Stimulated activated CD4-positive, alpha-beta T cell treated with anti-CD3 and anti-CD28 coated beads, Interleukin-1b, Interleukin-23, amount 100 ng/mL, for 48 hours (primary cell): ENCODE data around the gene EXOC6B.
"Not testable (repeated sequence)": the region's sequence is repeated elsewhere in the genome, so short reads cannot be mapped to it uniquely, and the experiment has no call there.

Source experiments
- DNase-seq: peaks from one replicate; pipeline ENCODE4 v3.0.0-alpha.2; 2020

The EXOC6B gene

GRCh38 chr2:72538486-72538885 lies 287.3 kb downstream of the EXOC6B start:
- DNase-seq: no peak

GRCh38 chr2:72535586-72535985 lies 290.2 kb downstream of the EXOC6B start:
- DNase-seq: not testable (repeated sequence)

DNA sequence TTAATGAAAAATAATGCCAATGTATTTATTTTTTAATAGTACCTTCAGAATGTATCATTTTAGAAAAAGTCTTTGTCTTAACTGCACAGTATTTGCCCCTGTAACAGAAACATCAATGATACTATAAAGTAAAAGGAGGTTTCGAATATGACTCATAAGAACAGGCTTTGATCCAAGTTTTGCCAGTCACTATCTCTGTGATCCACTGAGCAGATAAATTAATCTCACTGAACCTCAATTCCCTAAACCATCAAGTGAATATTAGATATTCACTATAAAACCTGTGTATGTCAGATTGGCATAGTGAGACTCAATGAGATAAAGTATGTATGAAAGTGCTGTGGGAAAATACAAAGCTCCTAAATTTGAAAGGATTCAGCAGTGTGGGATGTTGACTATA lies 292.1 kb downstream of the EXOC6B start:
- no peak for DNase-seq

- DNase-seq: no peak
Observed at GRCh38 chr2:72527424-72527823, 298.4 kb downstream of the EXOC6B start.

GRCh38 chr2:72526623-72527022 lies 299.2 kb downstream of the EXOC6B start:
- DNase-seq: no peak

DNA sequence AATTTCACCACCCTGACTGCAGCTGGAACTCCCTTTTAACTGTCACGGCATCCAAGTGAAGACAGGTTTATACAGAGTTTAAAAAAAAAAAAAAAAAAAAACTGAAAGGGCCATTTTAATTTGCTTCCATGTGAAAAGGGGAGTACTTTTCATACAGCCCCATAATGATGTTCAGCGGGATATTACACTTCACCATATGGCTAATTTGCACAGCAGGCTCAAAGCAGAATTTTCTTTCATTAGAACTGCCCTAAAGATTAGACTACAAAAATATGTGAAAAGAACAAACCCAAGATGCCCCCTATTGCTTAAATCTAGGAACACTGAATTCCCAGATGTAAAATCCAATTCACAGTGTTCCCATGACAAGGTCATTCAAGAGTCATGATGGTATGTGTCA lies 301.8 kb downstream of the EXOC6B start:
- no peak for DNase-seq

DNA sequence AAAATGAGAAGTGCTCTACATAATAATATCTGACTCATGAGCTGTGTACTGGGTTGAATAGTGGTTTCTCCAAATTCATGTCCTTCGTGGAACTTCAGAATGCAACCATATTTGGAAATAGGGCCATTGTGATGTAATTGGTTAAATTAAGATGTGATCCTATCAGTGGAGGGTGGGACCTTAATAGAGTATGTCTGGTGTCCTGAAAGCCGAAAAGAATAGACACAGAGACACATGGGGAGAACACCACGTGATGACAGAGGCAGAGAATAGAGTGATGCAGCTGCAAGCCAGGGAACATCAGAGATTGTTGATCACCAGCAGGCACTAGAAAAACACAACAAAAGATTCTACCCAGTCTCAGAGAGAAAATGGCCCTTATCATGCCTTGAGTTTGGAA lies 310.1 kb downstream of the EXOC6B start:
- DNase-seq: no peak

DNA sequence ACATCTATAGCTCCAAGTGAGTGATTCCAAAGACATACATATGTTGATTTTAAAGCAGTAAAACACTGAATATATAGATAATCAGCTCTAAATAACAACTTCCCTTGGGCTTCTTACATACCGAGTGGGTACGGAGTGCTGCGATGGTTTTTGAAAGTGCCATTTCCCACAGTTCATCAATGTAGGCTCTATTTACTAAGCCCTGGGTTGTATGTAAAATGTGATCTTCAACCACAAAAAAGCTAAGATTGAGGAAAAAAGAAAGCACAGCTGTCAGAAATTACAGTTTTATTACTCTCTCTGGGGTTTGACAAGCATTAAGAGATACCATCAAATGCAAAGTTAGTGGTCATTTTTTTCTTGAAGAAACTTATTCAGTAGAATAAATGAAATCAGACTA lies 312.8 kb downstream of the EXOC6B start:
- DNase-seq: no peak

GRCh38 chr2:72512376-72512775 lies 313.5 kb downstream of the EXOC6B start:
- no peak for DNase-seq

DNA sequence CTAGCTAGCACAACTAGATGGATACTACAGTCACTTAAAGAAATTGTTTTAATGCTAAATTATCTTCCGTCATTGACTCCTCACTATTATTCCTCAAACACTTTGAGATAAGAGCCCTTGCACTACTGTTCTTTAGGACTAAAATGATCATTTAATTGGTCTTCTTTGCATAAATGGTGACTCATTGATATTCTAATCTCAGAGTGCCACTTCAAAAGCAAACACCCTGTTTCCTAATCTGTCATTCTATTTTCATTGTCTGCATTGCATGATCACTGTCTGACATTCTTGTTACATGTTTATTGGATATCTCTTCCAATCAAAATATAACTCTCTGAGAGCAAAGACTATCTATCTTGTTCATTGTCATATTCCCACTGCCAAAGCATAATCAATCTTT lies 313.9 kb downstream of the EXOC6B start:
- no peak for DNase-seq

GRCh38 chr2:72497763-72498162 lies 328.1 kb downstream of the EXOC6B start:
- DNase-seq: no peak

- no peak for DNase-seq
Observed at GRCh38 chr2:72496479-72496878, 329.4 kb downstream of the EXOC6B start.

DNA sequence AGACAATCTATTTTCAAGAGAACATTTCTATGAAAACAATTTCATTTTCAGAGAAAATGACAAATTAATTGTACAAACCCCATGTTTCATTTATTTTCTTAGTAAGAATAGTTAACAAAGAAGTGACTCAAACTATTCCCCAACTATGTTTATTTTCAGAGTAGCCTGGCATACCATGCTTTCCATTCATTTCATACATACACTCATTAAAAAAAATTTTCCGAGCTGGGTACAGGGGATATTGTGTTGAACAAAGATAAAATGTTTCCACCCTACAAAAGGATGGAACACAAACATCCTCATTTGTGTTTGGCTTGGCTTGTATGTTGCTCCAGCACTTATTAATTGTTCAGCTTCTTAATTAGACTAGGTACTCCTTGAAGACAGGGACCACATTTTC lies 331.4 kb downstream of the EXOC6B start:
- no peak for DNase-seq

DNA sequence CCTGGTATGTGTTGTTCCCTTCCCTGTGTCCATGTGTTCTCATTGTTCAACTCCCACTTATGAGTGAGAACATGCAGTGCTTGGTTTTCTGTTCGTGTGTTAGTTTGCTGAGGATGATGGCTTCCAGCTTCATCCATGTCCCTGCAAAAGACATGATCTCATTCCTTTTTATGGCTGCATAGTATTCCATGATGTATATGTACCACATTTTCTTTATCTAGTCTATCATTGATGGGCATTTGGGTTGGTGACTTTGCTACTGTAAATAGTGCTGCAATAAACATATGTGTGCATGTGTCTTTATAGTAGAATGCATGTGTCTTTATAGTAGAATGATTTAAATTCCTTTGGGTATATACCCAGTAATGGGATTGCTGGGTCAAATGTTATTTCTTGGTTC lies 341.2 kb downstream of the EXOC6B start:
- not testable (repeated sequence) for DNase-seq

DNA sequence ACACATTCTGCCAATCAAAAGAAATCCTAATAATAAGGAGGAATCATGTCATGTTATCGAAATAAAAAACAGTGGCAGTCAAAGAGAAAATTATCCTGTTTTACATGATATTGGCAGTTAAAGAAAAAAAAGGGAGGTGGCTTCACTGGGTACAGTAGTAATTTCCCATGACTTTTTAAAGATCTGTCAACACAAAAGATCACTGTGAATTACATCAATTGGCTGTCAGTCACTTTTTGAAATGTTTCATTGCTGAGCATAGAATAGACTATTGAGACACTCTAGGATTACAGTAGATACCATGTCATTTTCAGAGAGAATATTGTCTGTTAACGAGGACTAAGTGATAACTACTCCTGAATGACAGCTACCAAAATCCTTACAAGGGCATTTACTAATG lies 342.5 kb downstream of the EXOC6B start:
- no peak for DNase-seq

GRCh38 chr2:72475246-72475645 lies 350.6 kb downstream of the EXOC6B start:
- DNase-seq: no peak

DNA sequence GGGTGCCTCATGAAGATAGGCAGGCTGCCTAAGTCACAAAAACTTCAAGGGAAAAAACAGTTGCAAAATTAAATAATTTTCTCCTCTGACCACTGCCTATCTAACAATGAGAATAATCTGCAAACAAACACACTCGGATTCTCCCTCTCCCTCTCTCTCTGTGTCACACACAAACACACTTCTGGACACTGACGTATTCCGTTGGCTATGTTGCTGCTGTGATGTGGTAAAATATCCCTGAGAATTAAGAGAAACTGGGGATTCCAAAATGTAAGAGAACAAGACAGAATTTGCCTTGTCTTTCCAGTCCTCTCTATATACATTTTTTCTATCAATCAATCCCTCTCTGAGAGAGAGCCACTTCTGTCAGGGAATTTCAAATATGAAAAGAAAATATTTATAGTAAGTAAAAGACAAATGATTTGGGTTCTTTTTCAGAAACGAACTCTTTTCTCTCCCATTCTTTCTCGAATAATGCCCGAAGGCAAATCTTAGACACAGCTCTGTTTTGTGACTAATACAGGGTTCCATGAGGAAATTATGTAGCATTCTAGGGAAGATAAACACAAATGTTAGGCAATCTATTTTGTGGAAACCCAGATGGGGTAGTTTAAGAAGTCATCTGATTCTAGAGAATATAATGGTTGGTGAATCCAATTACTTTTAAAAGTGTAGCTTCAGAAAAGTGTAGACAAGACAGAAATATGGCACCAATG lies 367.9 kb downstream of the EXOC6B start:
- DNase-seq: no peak

GRCh38 chr2:72454189-72454588 lies 371.6 kb downstream of the EXOC6B start:
- DNase-seq: no peak

- DNase-seq: no peak
Observed at GRCh38 chr2:72442270-72442669, 383.6 kb downstream of the EXOC6B start.

DNA sequence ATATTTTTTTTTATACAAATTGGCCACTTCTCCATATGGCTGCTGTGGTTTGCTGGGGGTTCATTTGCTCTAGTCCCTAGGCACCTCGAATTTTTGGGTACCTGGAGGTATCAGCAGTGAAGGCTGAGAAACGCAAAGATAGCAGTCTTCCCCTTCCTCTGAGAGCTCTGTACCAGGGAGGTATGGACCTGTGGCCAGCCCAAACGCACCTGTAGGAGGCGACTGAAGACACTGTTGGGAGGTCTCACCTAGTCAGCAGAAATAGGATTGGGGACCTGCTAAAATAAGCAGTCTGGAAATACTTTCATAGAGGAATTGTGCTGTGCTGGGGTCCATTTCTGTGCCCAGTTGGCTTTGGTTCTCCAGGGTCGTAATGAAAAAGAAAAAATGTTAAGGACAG lies 385.9 kb downstream of the EXOC6B start:
- DNase-seq: no peak

- no peak for DNase-seq
Observed at GRCh38 chr2:72438364-72438763, 387.5 kb downstream of the EXOC6B start.

- no peak for DNase-seq
Observed at GRCh38 chr2:72431737-72432136, 394.1 kb downstream of the EXOC6B start.

DNA sequence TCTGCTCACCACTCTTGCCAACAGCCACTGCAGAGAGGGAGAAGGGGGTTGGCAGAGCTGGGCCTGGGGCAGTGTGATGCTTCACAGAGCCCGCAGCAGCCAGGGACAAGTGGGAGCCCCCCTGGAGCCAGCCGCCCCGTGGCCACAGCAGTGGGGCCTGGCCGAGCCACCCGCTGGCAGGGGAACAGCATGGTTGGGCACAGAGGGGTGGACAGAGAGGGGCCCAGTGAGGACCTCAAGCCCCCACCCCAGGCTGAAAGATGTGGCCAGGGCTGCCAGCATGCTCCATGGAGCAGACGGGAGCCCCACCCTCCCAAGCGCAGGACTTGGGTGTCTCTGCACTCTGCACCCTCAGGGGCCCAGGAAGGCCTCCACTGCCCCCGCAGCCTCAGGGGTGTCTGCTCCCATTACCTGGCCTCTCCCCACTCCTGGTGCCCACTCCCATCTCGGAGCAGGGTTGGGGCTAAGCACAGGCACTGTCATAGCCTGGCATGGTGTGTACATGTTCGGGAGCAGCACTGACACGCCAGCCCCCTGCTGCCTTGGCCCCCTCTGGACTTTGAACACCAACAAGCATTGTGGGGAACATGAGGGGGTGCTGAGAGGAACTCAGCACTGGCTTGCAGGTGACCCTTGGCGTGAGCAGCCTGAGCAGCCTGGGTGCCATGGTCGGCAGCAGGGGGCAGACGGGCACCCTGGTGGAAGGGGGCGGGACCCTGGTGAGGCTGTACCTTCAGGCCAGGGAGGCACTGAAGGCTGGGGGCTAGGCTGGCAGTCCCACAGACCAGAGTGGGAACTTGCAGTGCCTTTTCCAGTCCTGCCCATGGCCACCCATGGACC lies 398.6 kb downstream of the EXOC6B start:
- DNase-seq: no peak

DNA sequence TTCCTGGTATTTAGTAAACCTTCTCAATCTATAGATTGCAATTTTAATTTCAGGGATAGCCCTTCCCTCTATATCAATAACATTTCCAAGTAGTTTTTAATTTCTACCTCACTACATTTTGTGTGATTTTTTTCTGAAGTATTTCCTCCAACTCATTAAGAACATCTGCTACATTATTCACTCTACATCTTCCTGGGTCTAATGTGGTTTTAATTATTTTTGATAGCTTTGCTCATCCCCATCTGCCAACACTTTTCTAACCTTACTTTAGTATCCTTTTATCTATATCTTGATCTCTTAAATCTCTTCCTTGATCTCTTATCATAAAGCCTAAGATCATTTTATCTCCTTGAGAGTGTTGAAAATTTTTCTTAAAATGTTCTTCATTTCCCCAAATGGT lies 399.8 kb downstream of the EXOC6B start:
- DNase-seq: no peak

GRCh38 chr2:72423756-72424155 lies 402.1 kb downstream of the EXOC6B start:
- no peak for DNase-seq
